Loucy (cell line): ENCODE results near the gene ASCC1.

ENCODE experiments used
- CTCF ChIP-seq: fragments of 200-600 bp; sonication (generic); conservative IDR thresholded peaks from 2 replicates; pipeline ENCODE4 v1.5.1; 2014; ENCODE audit warnings: mild to moderate bottlenecking, antibody characterized with exemption, low read length
- EZH2phosphoT487 ChIP-seq: fragments of 200-600 bp; IDR thresholded peaks from 2 replicates; pipeline ENCODE4 v1.6.1; 2018; ENCODE audit warnings: antibody characterized with exemption, mild to moderate bottlenecking, moderate library complexity, borderline replicate concordance

GRCh38 chr10:72114706-72115450 is 101.2 kb downstream of the ASCC1 start:
- TF ChIP-seq CTCF = no peak
- no peak for TF ChIP-seq EZH2phosphoT487
